Measurements from ENCODE around the gene LAIR1. TPM values are rescaled to one million over a fixed set of nuclear protein-coding genes. Genes with fewer than 3 reads are reported as not detected.

Gene LAIR1
- total RNA-seq, 1 experiment from 2014 or later: not detected

DNA sequence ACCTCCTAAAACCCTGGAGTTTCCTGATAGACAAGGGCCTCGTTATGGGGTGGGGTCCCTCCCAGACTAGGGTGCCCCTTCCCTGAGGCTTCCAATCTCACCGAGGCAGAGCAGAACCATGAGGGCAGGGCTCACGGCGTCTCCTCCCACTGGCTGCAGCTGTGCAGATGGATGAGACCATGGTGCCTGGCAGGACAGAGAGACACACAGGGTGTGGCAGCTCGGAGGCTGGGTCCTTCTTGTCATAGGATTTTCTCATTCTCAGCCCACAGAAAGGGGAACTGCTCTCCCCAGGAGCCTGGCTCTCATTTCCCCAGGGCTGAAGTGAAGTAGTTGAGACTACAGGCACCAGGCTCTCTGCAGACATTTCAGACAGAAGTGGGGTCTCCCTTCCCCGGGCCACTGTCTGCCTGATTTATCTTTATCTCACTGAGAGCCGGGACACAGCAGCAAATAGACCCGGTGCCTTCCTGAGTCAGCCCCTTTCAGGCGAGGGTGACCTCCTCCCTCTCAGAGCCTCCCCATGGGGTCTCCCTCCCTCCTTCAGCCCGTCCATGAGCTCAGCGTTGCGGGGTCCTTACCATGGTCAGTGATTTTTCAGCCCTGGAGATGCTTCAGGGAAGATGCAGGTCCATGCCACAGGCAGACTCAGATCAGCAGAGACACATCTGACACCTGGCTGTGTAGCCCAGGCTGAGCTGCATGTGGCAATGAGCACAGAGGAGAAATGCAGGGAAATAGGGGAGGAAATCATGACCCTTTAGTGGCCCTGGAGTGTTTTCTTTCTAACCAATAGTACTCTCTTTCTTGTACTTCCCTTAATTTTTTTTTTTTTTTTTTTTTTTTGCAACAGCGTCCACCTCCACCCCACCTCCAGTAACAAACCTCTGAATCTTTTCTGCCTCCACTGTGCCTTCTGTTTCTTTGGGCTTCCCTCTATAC, 52.0 kb downstream of the LAIR1 start, which contains the start of gene LILRA5:
Gene LILRA5, minus strand, starts transcription at position 731 of the 942 bp plus-strand sequence. Its CDS starts 147 bp downstream, at position 584.
- Histone ChIP-seq H3K27ac (no peak within 1 kb of the TSS), H3K4me1 (replicated peaks) (no peaks in the 10 kb centered on the region), H3K4me3 (no peak within 1 kb of the TSS), H3K36me3 (no peaks in the 10 kb centered on the region), H3K9me3 (replicated peaks) (no peaks in the 10 kb centered on the region), H3K27me3 (replicated peaks) (peaks cover 2% of the 10 kb centered on the region; the same call in 1 of the 2 replicates)
- DNase-seq (ENCODE audit: low read depth in 1 of 2, low spot score in 2 of 2): no peak

DNA sequence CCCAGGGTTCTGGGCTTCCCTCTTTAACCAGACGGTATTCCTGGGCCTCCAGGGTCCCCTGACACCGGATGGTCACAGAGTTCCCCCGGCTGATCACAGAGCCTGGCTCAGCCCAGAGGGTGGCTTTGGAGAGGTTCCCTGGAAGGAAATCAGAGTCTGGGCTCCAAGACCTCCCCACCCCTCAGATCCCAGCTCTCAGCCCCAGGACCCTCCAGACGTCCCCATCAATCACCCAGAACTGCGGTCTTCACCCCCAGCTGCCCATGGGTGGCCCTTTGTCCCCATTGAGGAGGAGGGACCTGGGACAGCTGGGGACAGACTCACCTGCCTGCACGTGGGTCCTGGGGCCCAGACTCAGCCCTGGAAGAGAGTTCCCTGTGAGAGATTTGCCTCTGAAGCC, 52.7 kb downstream of the LAIR1 start:
- Histone ChIP-seq H3K27ac (no peak overlapping the region), H3K27me3 (replicated peaks) (peaks cover 2% of the 10 kb centered on the region; the same call in 1 of the 2 replicates), H3K36me3 (no peaks in the 10 kb centered on the region), H3K4me1 (replicated peaks) (no peaks in the 10 kb centered on the region), H3K9me3 (replicated peaks) (no peaks in the 10 kb centered on the region), H3K4me3 (no peak overlapping the region)
- DNase-seq (ENCODE audit: low read depth in 1 of 2, low spot score in 2 of 2): no peak

DNA sequence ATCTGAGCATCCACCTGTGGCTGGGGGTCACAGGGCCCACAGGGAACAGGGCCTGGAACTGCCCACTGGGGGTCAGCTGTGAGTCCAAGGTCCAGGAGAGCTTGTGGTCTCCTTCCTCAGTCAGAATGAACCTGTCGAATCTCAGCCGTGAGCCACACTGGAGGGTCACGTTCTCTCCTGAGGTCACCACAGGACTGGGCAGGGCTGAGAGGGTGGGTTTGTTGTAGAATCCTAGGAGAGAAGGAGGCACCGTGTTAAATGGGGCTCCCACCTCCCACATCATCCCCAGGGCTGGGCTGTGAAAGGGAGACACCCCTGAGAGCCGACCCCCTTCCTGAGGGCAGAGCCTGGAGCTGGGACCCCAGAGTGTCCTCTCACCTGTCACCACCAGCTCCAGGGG, 53.2 kb downstream of the LAIR1 start:
- no peak for DNase-seq (ENCODE audit: low read depth in 1 of 2, low spot score in 2 of 2)
- H3K4me1 ChIP-seq (replicated peaks): no peaks in the 10 kb centered on the region
- H3K9me3 ChIP-seq (replicated peaks): no peaks in the 10 kb centered on the region
- no peak overlapping the region for H3K4me3 ChIP-seq
- no peaks in the 10 kb centered on the region for H3K36me3 ChIP-seq
- H3K27me3 ChIP-seq (replicated peaks): peaks cover 2% of the 10 kb centered on the region; the same call in 1 of the 2 replicates
- no peak overlapping the region for H3K27ac ChIP-seq

DNA sequence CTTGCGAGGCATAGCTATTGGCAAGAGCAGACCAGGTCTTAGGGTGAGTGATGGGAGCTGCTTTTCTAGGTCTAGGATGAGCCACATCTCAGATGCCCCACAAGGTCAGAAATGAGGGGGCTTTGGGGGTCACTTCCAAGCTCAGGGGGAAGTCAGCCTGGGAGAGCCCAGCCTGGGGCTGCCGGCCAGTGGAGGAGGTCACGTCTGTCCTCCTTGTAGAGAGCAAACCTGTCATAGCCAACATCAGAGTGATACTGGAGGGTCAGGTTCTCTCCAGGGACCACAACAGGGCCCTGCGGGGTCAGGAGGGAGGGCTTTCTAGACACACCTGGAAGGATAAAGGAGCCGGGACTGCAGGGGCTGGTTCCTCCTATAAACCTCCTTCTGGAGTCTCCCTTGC, 54.2 kb downstream of the LAIR1 start:
- no peak for DNase-seq (ENCODE audit: low read depth in 1 of 2, low spot score in 2 of 2)
- Histone ChIP-seq H3K27me3 (replicated peaks) (peaks cover 2% of the 10 kb centered on the region; the same call in 1 of the 2 replicates), H3K9me3 (replicated peaks) (no peaks in the 10 kb centered on the region), H3K36me3 (no peaks in the 10 kb centered on the region), H3K4me1 (replicated peaks) (no peaks in the 10 kb centered on the region), H3K4me3 (no peak overlapping the region), H3K27ac (no peak overlapping the region)

DNA sequence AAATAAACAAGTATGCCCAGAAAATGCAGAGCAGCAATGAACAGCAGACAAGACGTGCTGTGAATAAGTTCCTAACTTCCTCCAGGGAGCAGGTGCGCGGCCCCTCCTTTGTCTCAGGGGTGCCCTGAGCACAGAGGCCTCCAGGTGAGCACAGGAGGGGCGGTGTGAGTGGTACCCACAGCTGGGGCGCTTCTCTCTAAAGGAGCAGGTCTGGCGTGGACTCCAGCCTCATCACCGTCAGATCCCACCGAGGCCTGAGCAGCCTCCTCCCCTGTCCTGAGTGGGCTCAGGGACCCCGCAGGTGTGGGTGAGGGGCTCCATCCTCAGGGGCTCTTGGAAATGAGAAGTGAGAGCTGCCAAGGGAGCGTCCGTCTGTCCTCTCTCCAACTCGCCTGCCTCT, 54.9 kb downstream of the LAIR1 start:
- peaks cover 2% of the 10 kb centered on the region; the same call in 1 of the 2 replicates for H3K27me3 ChIP-seq (replicated peaks)
- no peaks in the 10 kb centered on the region for H3K4me1 ChIP-seq (replicated peaks)
- H3K27ac ChIP-seq: no peak overlapping the region
- no peaks in the 10 kb centered on the region for H3K9me3 ChIP-seq (replicated peaks)
- DNase-seq (ENCODE audit: low read depth in 1 of 2, low spot score in 2 of 2): no peak
- no peaks in the 10 kb centered on the region for H3K36me3 ChIP-seq
- no peak overlapping the region for H3K4me3 ChIP-seq

DNA sequence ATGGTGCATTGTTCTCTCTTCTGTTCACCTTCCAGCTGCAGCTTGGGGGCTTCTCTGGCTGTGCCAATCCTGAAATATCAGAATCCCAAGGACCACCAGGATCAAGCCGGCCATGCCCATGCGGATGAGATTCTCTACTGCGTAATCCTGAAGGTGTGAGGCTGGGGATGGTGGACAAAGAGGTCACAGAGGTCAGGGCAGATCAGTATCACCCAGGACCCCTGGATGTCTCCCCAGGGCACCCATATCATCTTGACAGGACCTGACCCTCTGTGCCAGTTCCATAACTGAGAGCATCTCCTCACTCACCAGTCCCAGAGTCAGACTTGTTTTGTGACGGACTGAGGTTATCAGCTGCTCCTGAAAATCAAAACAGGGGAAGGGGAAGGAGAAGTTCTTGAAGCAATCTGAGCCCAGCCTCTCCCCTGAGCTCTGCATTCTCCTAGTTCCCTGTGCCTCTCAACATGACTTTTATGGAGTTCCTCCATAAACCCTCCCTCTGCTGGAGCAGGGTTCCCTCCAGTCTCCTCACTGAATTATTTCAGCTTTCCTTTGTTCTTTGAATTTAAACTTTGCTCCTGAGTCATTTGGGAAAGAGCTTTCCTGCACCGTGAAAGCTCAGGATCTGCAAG, 57.2 kb downstream of the LAIR1 start:
- Histone ChIP-seq H3K27me3 (replicated peaks) (no peaks in the 10 kb centered on the region), H3K36me3 (no peaks in the 10 kb centered on the region), H3K27ac (no peak overlapping the region), H3K4me3 (no peak overlapping the region), H3K4me1 (replicated peaks) (no peaks in the 10 kb centered on the region), H3K9me3 (replicated peaks) (no peaks in the 10 kb centered on the region)
- DNase-seq (ENCODE audit: low read depth in 1 of 2, low spot score in 2 of 2): no peak

DNA sequence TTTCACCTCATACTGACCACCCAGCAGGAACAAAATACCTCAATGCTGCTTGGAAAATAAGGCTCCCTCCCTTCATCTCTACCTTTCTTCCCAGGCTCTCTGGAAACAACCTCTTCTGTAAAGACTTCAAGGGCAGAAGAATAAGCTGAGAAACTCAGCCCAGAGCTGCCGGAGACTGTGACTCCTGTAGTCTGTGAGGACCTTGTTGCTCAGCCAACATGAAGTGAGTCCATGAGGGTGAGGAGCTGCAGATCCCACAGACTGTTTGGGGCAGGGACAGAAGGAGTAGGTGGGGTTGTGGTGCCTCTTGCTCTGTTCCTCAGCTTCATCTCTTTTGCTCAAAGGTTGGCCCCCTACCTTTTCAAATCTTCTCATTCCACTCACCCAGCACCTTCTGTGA, 59.6 kb downstream of the LAIR1 start:
- DNase-seq (ENCODE audit: low read depth in 1 of 2, low spot score in 2 of 2): no peak
- H3K27ac ChIP-seq: no peak overlapping the region
- no peaks in the 10 kb centered on the region for H3K9me3 ChIP-seq (replicated peaks)
- H3K4me1 ChIP-seq (replicated peaks): no peaks in the 10 kb centered on the region
- H3K36me3 ChIP-seq: no peaks in the 10 kb centered on the region
- peaks cover 14% of the 10 kb centered on the region for H3K27me3 ChIP-seq (replicated peaks)
- H3K4me3 ChIP-seq: no peak overlapping the region

DNA sequence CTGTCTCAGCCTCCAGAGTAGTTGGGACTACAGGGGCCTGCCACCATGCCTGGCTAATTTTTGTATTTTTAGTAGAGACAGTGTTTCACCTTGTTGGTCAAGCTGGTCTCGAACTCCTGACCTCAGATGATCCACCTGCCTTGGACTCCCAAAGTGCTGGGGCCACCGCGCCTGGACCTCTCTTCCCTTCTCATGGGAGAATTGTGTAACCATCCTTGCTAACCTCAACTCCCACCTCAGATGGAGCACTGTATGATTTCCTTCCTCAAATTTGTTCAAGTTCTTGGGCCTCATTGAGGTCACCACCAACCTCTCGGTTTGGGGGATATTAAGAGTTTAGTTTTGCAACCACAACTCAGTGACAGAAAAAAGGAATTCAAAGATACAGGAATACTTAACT, 62.5 kb downstream of the LAIR1 start:
- no peak for DNase-seq (ENCODE audit: low read depth in 1 of 2, low spot score in 2 of 2)
- H3K9me3 ChIP-seq (replicated peaks): no peaks in the 10 kb centered on the region
- no peaks in the 10 kb centered on the region for H3K4me1 ChIP-seq (replicated peaks)
- peaks cover 15% of the 10 kb centered on the region for H3K27me3 ChIP-seq (replicated peaks)
- no peak overlapping the region for H3K4me3 ChIP-seq
- no peaks in the 10 kb centered on the region for H3K36me3 ChIP-seq
- H3K27ac ChIP-seq: no peak overlapping the region

Other genes with a start within 250 kb of the LAIR1 start
- gene TFPT, start 249.3 kb downstream of the LAIR1 start, total RNA-seq (2014; rRNA removed; shearing (Covaris generic)): 31.7 and 48.5 TPM in 2 replicates
- 70.6 and 79.9 TPM in 2 replicates for gene PRPF31, start 249.2 kb downstream of the LAIR1 start, total RNA-seq (2014; rRNA removed; shearing (Covaris generic))
- 13.9 and 14.2 TPM in 2 replicates for gene CNOT3, start 227.2 kb downstream of the LAIR1 start, total RNA-seq (2014; rRNA removed; shearing (Covaris generic))
- 15.8 and 18.9 TPM in 2 replicates for gene LENG1, start 205.2 kb downstream of the LAIR1 start, total RNA-seq (2014; rRNA removed; shearing (Covaris generic))
- 0.11 TPM in 1 of 2 replicates, not detected in the other for gene TMC4, start 191.8 kb downstream of the LAIR1 start, total RNA-seq (2014; rRNA removed; shearing (Covaris generic))
- gene MBOAT7, start 175.4 kb downstream of the LAIR1 start, total RNA-seq (2014; rRNA removed; shearing (Covaris generic)): 97.7 and 118 TPM in 2 replicates
- gene TSEN34, start 173.6 kb downstream of the LAIR1 start, total RNA-seq (2014; rRNA removed; shearing (Covaris generic)): 85.4 and 106 TPM in 2 replicates
- 1,209 and 2,142 TPM in 2 replicates for gene RPS9, start 164.1 kb downstream of the LAIR1 start, total RNA-seq (2014; rRNA removed; shearing (Covaris generic))
- gene LILRB3, start 141.9 kb downstream of the LAIR1 start, total RNA-seq (2014; rRNA removed; shearing (Covaris generic)): not detected in 2 replicates
- not detected in 2 replicates for gene LILRA6, start 122.1 kb downstream of the LAIR1 start, total RNA-seq (2014; rRNA removed; shearing (Covaris generic))
- not detected in 2 replicates for gene LILRB5, start 107.7 kb downstream of the LAIR1 start, total RNA-seq (2014; rRNA removed; shearing (Covaris generic))
- gene LILRB2, start 83.8 kb downstream of the LAIR1 start, total RNA-seq (2014; rRNA removed; shearing (Covaris generic)): not detected in 2 replicates
- not detected in 2 replicates for gene LILRA5, start 51.8 kb downstream of the LAIR1 start, total RNA-seq (2014; rRNA removed; shearing (Covaris generic))
- gene LILRA4, start 25.8 kb downstream of the LAIR1 start, total RNA-seq (2014; rRNA removed; shearing (Covaris generic)): not detected in 2 replicates
- gene TTYH1, start 50.5 kb upstream of the LAIR1 start, total RNA-seq (2014; rRNA removed; shearing (Covaris generic)): not detected in 2 replicates
- gene LENG8, start 84.3 kb upstream of the LAIR1 start, total RNA-seq (2014; rRNA removed; shearing (Covaris generic)): 9.5 and 14.4 TPM in 2 replicates
- gene LENG9, start 98.8 kb upstream of the LAIR1 start, total RNA-seq (2014; rRNA removed; shearing (Covaris generic)): 4.0 and 5.4 TPM in 2 replicates
- gene CDC42EP5, start 108.4 kb upstream of the LAIR1 start, total RNA-seq (2014; rRNA removed; shearing (Covaris generic)): 1.2 and 8.8 TPM in 2 replicates
- gene LAIR2, start 137.9 kb upstream of the LAIR1 start, total RNA-seq (2014; rRNA removed; shearing (Covaris generic)): not detected in 2 replicates
- not detected in 2 replicates for gene LILRA2, start 208.9 kb upstream of the LAIR1 start, total RNA-seq (2014; rRNA removed; shearing (Covaris generic))
- not detected in 2 replicates for gene LILRA1, start 228.7 kb upstream of the LAIR1 start, total RNA-seq (2014; rRNA removed; shearing (Covaris generic))

All from SJSA1 (cell line).